Left ventricle myocardium inferior (tissue), 1 donor: Measurements from ENCODE around the gene CDKL5. TPM values are rescaled to one million over a fixed set of nuclear protein-coding genes. Genes with fewer than 3 reads are reported as not detected.

Source experiments
- DNase-seq: peaks from one replicate; pipeline ENCODE4 v3.0.0-alpha.2; 2020
- H3K27ac ChIP-seq: fragments of 200-600 bp; replicated peaks from 2 replicates; pipeline ENCODE4 v1.8.0; 2021
- H3K27me3 ChIP-seq: fragments of 200-600 bp; 2 replicates; pipeline ENCODE4 v1.8.0; 2021; ENCODE audit warnings: low read depth
- H3K36me3 ChIP-seq: fragments of 200-600 bp; 2 replicates; pipeline ENCODE4 v1.8.0; 2021
- H3K4me1 ChIP-seq: fragments of 200-600 bp; 2 replicates; pipeline ENCODE4 v1.8.0; 2021
- H3K4me3 ChIP-seq: fragments of 200-600 bp; 2 replicates; pipeline ENCODE4 v1.8.0; 2021; ENCODE audit warnings: mild to moderate bottlenecking, moderate library complexity
- H3K9me3 ChIP-seq: fragments of 200-600 bp; replicated peaks from 2 replicates; pipeline ENCODE4 v1.8.0; 2021
- intact Hi-C: fragments of 100-400 bp; cut with micrococcal nuclease; formaldehyde crosslinking; loops from one replicate; pipeline ENCODE4 v1.11.0; 2022
- total RNA-seq: library from RNA; stranded (reverse); fragmentation: NEBNext Ultra II Directional; extraction: Animal tissue kit (Norgen Biotek cat#: 25700); gene quantifications from one replicate; pipeline ENCODE4 v1.2.1, GENCODE V29; 2021
- TF ChIP-seq, protein P1 (sequence below): fragments of 200-600 bp; IDR thresholded peaks from 2 replicates; pipeline ENCODE4 v1.8.0; 2021; ENCODE audit warnings: antibody characterized with exemption, mild to moderate bottlenecking, borderline replicate concordance
- donor health status: DM: no; HTN: yes; CAD: no; lungs with severe emphysema.

The CDKL5 gene
- total RNA-seq, 1 donor from 2014 or later: 9.3 TPM

DNA sequence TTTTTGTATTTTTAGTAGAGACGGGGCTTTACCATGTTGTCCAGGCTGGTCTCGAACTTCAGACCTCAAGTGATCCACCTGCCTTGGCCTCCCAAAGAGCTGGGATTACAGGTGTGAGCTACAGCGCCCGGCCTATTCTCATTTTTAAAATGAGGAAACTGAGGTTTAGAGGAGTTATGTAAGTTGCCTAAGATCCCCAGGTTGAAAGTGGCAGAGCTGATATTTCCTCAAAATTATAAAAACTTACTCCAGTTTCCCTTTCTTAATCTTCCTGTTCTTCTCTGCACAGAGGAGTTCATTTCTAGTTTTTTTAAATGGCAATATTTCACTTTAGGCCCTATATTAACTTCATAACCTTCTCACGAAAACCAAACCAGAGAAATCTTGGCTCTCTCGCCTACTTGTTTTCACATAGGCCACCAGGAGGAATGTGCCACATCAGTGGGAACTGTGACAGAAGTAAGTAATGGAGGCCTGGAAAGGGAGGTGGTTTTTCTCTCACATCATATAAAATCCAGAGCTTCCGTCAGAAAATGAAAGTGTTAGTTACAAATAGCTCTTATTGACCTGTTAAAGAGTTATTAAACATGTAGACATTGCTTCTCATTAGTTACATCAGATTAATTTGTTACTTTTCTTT, 262.6 kb downstream of the CDKL5 start:
- intact Hi-C loops: no loop called here
- H3K27ac ChIP-seq: no peak overlapping the region
- DNase-seq: no peak

DNA sequence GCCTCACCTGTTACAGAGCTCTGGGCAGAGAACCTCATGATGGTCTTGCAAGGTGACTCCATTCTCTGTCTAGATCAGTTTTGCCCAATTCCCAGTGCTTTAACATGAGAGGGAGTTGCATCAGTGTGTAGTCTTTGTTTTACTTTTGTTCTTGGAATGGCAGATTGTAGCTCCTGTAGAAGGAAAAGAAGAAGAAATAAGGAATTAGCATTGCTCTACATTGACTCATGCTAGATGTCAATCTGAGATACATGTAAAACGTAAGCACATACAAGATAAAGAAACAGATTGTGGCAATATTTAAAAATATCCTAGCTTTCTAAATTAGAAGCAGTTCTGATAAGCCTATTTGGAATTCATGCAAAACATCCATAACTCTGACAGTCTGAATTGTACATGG, 266.0 kb downstream of the CDKL5 start:
- Histone ChIP-seq H3K4me1 (no peaks in the 10 kb centered on the region), H3K9me3 (no peaks in the 10 kb centered on the region), H3K36me3 (no peaks in the 10 kb centered on the region), H3K4me3 (no peak overlapping the region), H3K27ac (no peak overlapping the region), H3K27me3 (no peaks in the 10 kb centered on the region)
- intact Hi-C loops: no loop called here
- TF ChIP-seq, protein P1, sequence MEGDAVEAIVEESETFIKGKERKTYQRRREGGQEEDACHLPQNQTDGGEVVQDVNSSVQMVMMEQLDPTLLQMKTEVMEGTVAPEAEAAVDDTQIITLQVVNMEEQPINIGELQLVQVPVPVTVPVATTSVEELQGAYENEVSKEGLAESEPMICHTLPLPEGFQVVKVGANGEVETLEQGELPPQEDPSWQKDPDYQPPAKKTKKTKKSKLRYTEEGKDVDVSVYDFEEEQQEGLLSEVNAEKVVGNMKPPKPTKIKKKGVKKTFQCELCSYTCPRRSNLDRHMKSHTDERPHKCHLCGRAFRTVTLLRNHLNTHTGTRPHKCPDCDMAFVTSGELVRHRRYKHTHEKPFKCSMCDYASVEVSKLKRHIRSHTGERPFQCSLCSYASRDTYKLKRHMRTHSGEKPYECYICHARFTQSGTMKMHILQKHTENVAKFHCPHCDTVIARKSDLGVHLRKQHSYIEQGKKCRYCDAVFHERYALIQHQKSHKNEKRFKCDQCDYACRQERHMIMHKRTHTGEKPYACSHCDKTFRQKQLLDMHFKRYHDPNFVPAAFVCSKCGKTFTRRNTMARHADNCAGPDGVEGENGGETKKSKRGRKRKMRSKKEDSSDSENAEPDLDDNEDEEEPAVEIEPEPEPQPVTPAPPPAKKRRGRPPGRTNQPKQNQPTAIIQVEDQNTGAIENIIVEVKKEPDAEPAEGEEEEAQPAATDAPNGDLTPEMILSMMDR: no peak
- DNase-seq: no peak

More for the DNA sequence above, 262.6 kb downstream of the CDKL5 start:
- TF ChIP-seq, protein P1: no peak
- Histone ChIP-seq H3K4me1 (no peaks in the 10 kb centered on the region), H3K9me3 (no peaks in the 10 kb centered on the region), H3K4me3 (no peak overlapping the region), H3K27me3 (no peaks in the 10 kb centered on the region), H3K36me3 (no peaks in the 10 kb centered on the region)

DNA sequence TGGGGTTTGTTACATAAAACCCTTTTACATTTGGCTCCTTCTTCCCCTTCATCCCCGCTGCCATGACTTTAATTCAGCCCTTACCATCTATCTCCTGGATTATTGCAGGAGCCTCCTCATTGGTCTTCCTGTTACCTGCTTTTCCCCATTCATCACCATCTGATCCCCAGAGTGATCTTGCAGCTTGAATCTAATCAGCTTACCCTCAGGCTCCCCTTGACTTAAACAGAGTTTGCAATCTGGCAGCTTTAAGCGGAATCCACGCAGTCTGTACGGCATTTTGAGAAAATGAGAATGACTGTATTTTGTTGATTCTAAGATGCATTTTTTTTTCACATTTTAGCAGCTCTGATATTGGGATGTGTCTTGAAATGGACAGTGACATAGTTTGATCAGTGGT, 267.1 kb downstream of the CDKL5 start:
- Histone ChIP-seq H3K27me3 (no peaks in the 10 kb centered on the region), H3K4me1 (no peaks in the 10 kb centered on the region), H3K4me3 (no peak overlapping the region), H3K36me3 (no peaks in the 10 kb centered on the region), H3K27ac (no peak overlapping the region), H3K9me3 (no peaks in the 10 kb centered on the region)
- intact Hi-C loops: no loop called here
- no peak for DNase-seq
- TF ChIP-seq, protein P1: no peak

DNA sequence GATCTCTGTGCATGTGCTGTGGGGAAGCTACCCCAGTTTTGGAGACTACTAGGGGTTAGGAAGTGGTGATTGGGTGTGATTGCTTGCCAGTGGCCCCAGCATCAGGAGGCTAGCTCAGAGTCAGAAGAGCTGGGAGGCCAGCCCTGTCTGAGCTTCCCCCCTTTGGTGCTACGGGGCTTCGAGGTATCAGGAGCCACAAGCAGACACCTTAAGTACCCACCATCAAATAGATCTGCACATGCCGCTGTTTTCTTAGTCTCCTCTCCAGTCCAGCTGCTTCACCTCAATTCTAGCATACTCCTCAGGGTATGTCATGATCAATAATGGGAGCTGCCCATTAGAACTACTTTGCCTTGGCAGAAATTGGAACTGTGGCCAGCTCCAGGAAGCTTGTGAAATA, 271.2 kb downstream of the CDKL5 start:
- H3K36me3 ChIP-seq: no peaks in the 10 kb centered on the region
- no peaks in the 10 kb centered on the region for H3K9me3 ChIP-seq
- no peak overlapping the region for H3K4me3 ChIP-seq
- no peak overlapping the region for H3K27ac ChIP-seq
- H3K27me3 ChIP-seq: no peaks in the 10 kb centered on the region
- intact Hi-C loops: no loop called here
- no peak for DNase-seq
- TF ChIP-seq, protein P1: no peak
- no peaks in the 10 kb centered on the region for H3K4me1 ChIP-seq

DNA sequence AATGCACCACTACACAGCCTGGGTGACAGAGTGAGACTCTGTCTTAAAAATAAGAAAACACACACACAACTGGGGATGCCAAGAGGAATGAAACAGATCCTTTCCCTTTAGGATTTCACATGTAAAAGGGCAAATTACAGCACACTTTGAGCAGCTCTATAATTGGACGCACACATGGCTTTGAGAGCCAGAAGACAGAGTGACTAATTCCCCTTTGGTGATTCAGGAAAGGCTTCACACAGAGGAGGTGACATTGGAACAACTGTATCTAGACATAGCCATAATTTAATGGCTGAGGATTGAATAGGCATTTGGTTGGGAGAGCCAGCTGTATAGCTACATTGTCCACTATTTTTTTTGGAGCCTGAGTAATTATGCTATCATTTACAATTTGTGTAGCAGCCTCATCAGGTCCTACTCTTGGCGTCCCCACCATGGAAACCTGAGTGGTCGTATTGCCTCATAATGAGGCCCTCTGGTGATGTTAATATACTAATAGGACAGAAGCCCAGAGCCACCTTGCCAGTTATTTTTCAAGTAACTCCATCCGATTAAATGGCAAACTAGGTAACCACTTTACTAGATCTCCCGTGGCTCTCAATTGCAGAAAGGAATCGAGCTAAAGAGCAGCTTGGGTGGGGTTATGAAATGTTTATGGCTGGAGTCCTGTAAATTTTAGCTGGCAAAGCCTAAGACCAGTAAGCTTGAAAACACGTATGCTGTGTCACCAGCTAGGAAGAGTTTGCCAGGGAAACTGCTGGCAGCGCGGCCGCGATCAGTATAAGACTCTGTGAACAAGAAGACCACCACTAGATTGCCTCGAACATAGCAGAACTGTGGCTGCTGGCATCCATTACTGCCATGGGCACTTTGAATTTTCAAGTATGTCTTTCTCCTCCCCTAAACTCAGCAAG, 273.6 kb downstream of the CDKL5 start:
- H3K9me3 ChIP-seq: no peaks in the 10 kb centered on the region
- intact Hi-C loops: no loop called here
- no peak overlapping the region for H3K27ac ChIP-seq
- H3K36me3 ChIP-seq: no peaks in the 10 kb centered on the region
- TF ChIP-seq, protein P1: no peak
- no peak overlapping the region for H3K4me3 ChIP-seq
- H3K27me3 ChIP-seq: no peaks in the 10 kb centered on the region
- H3K4me1 ChIP-seq: no peaks in the 10 kb centered on the region
- DNase-seq: no peak
